Pancreas (tissue), 10 donors: ENCODE data around the gene ARHGEF7. TPM values are rescaled to one million over a fixed set of nuclear protein-coding genes. Genes with fewer than 3 reads are reported as not detected.
A peak's percentile ranks its signal among the peaks of the same experiment; 100 is the strongest.

Source experiments
- ATAC-seq, 4 donors: fragments of 200-7000 bp; cut with Tn5 transposase; one replicate each; pipeline versions ENCODE4 v1.8.0 to v1.9.1; 2020; ENCODE audit warnings: mild to moderate bottlenecking in 4 of 4, moderate library complexity in 4 of 4
- DNase-seq, 6 donors: peaks; one replicate each; pipeline ENCODE4 v3.0.0-alpha.2; 2020
- FAIRE-seq: peaks from 2 replicates; lab custom pipeline; 2012; peaks lifted over from hg19 to GRCh38; lab: Jason Lieb, UNC
- H3K27ac ChIP-seq, 4 donors: fragments of 200-600 bp; sonication (generic); 1 replicate in 3 of 4; 2 replicates in 1 of 4; pipeline versions ENCODE4 v1.5.0 to v1.8.0; 2020
- H3K27me3 ChIP-seq, 4 donors: fragments of 200-600 bp; one replicate each; pipeline ENCODE4 v1.8.0; 2021
- H3K36me3 ChIP-seq, 3 donors: fragments of 200-600 bp; sonication (generic) in 1 of 3; one replicate each; pipeline versions ENCODE4 v1.5.0 to v1.8.0; 2020 to 2021
- H3K4me1 ChIP-seq, 3 donors: fragments of 200-600 bp; one replicate each; pipeline ENCODE4 v1.8.0; 2021
- H3K4me3 ChIP-seq, 4 donors: fragments of 200-600 bp; sonication (generic) in 2 of 4; one replicate each; pipeline versions ENCODE4 v1.5.0 to v1.8.0; 2020 to 2021
- H3K9me3 ChIP-seq, 4 donors: fragments of 200-600 bp; one replicate each; pipeline ENCODE4 v1.8.0; 2021
- WGBS, 2 donors: extraction: QIAGEN DNeasy Blood & Tissue Kit; methylation state at CpG; one replicate each; pipeline ENCODE4 v1.1.7; 2013; 5-methylcytosine and 5-hydroxymethylcytosine counted together
- intact Hi-C, 3 donors: fragments of 100-400 bp; cut with DNase I; formaldehyde crosslinking; loops; one replicate each; pipeline versions ENCODE4 v1.11.1 to v1.14.2; 2022
- polyA plus RNA-seq, 2 donors: library from polyadenylated mRNA; stranded (reverse); fragments of 200-250 nt; gene quantifications; one replicate each; pipeline ENCODE4 v1.2.3, GENCODE V29; 2013
- total RNA-seq, 6 donors: library from RNA; stranded (reverse); fragmentation: NEBNext Ultra II Directional in 4 of 6; extraction: Animal tissue kit (Norgen Biotek cat#: 25700) in 4 of 6; gene quantifications; one replicate each; pipeline versions ENCODE4 v1.2.1 to v1.2.4, GENCODE V29; 2021 to 2023
- TF ChIP-seq, protein P1 (sequence below), 4 donors: fragments of 200-600 bp; sonication (generic) in 3 of 4; IDR thresholded peaks; one replicate each; pipeline versions ENCODE4 v1.5.0 to v1.8.0; 2021; ENCODE audit warnings: antibody characterized with exemption in 4 of 4
- donor health status: healthy with polysubstance abuse.
- donor health status: DM: no; HTN: no; CAD: no; lungs with moderate emphysema.
- donor health status: DM: no; HTN: no; CAD: no.
- donor health status: control.
- donor health status: control.
- donor health status: Bipolar disorder and iron deficiency.
- donor health status: DM: yes; HTN: yes; CAD: no.
- donor health status: DM: no; HTN: no; CAD: no.
- donor health status: DM: no; HTN: no; CAD: no.
- donor health status: DM: yes; HTN: yes; CAD: no.

The ARHGEF7 gene
- total and polyA plus RNA-seq, 8 donors = 13.4 to 37.7 (median 22.2) TPM

DNA sequence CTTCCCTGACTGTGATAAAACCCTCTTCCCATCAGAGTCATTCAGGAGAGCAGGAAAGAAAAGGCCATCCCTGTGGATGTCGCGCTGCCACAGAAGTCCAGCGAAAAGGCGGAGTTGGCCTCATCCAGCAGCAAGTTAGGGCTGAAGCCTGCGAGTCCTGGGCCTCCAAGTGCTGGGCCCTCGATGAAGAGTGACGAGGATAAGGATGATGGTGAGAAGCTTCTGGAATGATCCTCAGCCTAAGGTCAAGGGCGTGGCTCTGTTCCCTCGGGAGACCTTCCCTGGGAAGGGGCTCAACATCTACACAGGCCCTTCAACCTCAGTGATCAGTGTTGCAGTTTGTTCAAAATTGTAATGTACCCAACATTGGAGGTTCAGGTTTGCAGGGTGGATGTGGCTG, 227.6 kb downstream of the ARHGEF7 start:
- no peaks in the 10 kb centered on the region for H3K36me3 ChIP-seq
- ATAC-seq (no peak), FAIRE-seq (no peak), DNase-seq (no peak)
- H3K9me3 ChIP-seq = no peaks in the 10 kb centered on the region
- no peak overlapping the region for H3K27ac ChIP-seq
- no peak overlapping the region for H3K4me3 ChIP-seq
- intact Hi-C loops = no loop called here
- WGBS, 2 donors = 90% methylated on average over 9 of the region's 9 CpGs
- no peaks in the 10 kb centered on the region for H3K27me3 ChIP-seq
- H3K4me1 ChIP-seq = no peaks in the 10 kb centered on the region
- TF ChIP-seq, protein P1, sequence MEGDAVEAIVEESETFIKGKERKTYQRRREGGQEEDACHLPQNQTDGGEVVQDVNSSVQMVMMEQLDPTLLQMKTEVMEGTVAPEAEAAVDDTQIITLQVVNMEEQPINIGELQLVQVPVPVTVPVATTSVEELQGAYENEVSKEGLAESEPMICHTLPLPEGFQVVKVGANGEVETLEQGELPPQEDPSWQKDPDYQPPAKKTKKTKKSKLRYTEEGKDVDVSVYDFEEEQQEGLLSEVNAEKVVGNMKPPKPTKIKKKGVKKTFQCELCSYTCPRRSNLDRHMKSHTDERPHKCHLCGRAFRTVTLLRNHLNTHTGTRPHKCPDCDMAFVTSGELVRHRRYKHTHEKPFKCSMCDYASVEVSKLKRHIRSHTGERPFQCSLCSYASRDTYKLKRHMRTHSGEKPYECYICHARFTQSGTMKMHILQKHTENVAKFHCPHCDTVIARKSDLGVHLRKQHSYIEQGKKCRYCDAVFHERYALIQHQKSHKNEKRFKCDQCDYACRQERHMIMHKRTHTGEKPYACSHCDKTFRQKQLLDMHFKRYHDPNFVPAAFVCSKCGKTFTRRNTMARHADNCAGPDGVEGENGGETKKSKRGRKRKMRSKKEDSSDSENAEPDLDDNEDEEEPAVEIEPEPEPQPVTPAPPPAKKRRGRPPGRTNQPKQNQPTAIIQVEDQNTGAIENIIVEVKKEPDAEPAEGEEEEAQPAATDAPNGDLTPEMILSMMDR (IDR thresholded peaks at IDR 0.05) = no peak

- WGBS, 2 donors = 72 to 84% methylated on average over 11 of the region's 11 CpGs
- intact Hi-C loops = no loop called here
Measured at GRCh38 chr13:111343186-111343805, 228.2 kb downstream of the ARHGEF7 start.

GRCh38 chr13:111344471-111345191, 229.5 kb downstream of the ARHGEF7 start:
- TF ChIP-seq, protein P1 (IDR thresholded peaks at IDR 0.05) = no peak
- 66 to 73% methylated on average over 25 of the region's 25 CpGs for WGBS, 2 donors
- ATAC-seq (peak; percentile 63 to 96 (median 70)), DNase-seq (peak in 4 of 6 donors; percentile 28 to 55 (median 40)), FAIRE-seq (no peak)
- Histone ChIP-seq H3K4me3 (no peak overlapping the region), H3K27ac (no peak overlapping the region), H3K36me3 (no peaks in the 10 kb centered on the region), H3K4me1 (no peaks in the 10 kb centered on the region), H3K9me3 (no peaks in the 10 kb centered on the region), H3K27me3 (no peaks in the 10 kb centered on the region)
- intact Hi-C loops = no loop called here

More at GRCh38 chr13:111343186-111343805, 228.2 kb downstream of the ARHGEF7 start:
- Histone ChIP-seq H3K36me3 (no peaks in the 10 kb centered on the region), H3K27me3 (no peaks in the 10 kb centered on the region), H3K27ac (no peak overlapping the region), H3K4me3 (no peak overlapping the region), H3K4me1 (no peaks in the 10 kb centered on the region), H3K9me3 (no peaks in the 10 kb centered on the region)
- FAIRE-seq (no peak), DNase-seq (no peak), ATAC-seq (no peak)
- TF ChIP-seq, protein P1 (IDR thresholded peaks at IDR 0.05) = no peak

- no peak for FAIRE-seq
- Histone ChIP-seq H3K9me3 (no peaks in the 10 kb centered on the region), H3K27ac (no peak overlapping the region), H3K4me3 (no peak overlapping the region), H3K36me3 (no peaks in the 10 kb centered on the region), H3K4me1 (no peaks in the 10 kb centered on the region), H3K27me3 (no peaks in the 10 kb centered on the region)
- no peak for ATAC-seq
- TF ChIP-seq, protein P1 (IDR thresholded peaks at IDR 0.05) = no peak
- no peak for DNase-seq
- intact Hi-C loops = no loop called here
- 85 to 91% methylated on average over 11 of the region's 11 CpGs for WGBS, 2 donors
Measured at GRCh38 chr13:111345682-111346081, 230.6 kb downstream of the ARHGEF7 start.
